ENCODE measurements around the gene PREX1.

Gene PREX1

GRCh38 chr20:48841196-48841874 lies 13.5 kb upstream of the PREX1 start:
- no peak for DNase-seq (ENCODE audit: low read depth)
- TF ChIP-seq CTCF (IDR thresholded peaks at IDR 0.05; ENCODE audit: control insufficient read depth, extremely low read depth, insufficient read depth): no peak
- H3K4me3 ChIP-seq (ENCODE audit: low read depth, low read length): no peak overlapping the region

GRCh38 chr20:48839154-48839917 lies 11.5 kb upstream of the PREX1 start:
- TF ChIP-seq CTCF (IDR thresholded peaks at IDR 0.05; ENCODE audit: control insufficient read depth, extremely low read depth, insufficient read depth): no peak
- H3K4me3 ChIP-seq (ENCODE audit: low read depth, low read length): no peak overlapping the region
- no peak for DNase-seq (ENCODE audit: low read depth)

- TF ChIP-seq CTCF (IDR thresholded peaks at IDR 0.05; ENCODE audit: control insufficient read depth, extremely low read depth, insufficient read depth): no peak
- H3K4me3 ChIP-seq (ENCODE audit: low read depth, low read length): no peak overlapping the region
- no peak for DNase-seq (ENCODE audit: low read depth)
Measured at GRCh38 chr20:48837014-48837413, 9.2 kb upstream of the PREX1 start.

- no peak for TF ChIP-seq CTCF (IDR thresholded peaks at IDR 0.05; ENCODE audit: control insufficient read depth, extremely low read depth, insufficient read depth)
Measured at GRCh38 chr20:48835390-48835789, 7.6 kb upstream of the PREX1 start.

GRCh38 chr20:48834278-48834677 lies 6.5 kb upstream of the PREX1 start:
- H3K4me3 ChIP-seq (ENCODE audit: low read depth, low read length): no peak overlapping the region
- no peak for DNase-seq (ENCODE audit: low read depth)
- TF ChIP-seq CTCF (IDR thresholded peaks at IDR 0.05; ENCODE audit: control insufficient read depth, extremely low read depth, insufficient read depth): no peak

More at GRCh38 chr20:48835390-48835789, 7.6 kb upstream of the PREX1 start:
- no peak for DNase-seq (ENCODE audit: low read depth)
- no peak overlapping the region for H3K4me3 ChIP-seq (ENCODE audit: low read depth, low read length)

- no peak for DNase-seq (ENCODE audit: low read depth)
- no peak overlapping the region for H3K4me3 ChIP-seq (ENCODE audit: low read depth, low read length)
- no peak for TF ChIP-seq CTCF (IDR thresholded peaks at IDR 0.05; ENCODE audit: control insufficient read depth, extremely low read depth, insufficient read depth)
Measured at GRCh38 chr20:48832405-48832730, 4.6 kb upstream of the PREX1 start.

All from LNCaP clone FGC (cell line).